SHP77 (cell line): ENCODE measurements around the gene ACAA1.

Source experiments
- DNase-seq, 2 experiments: peaks; one replicate each; lab custom pipeline; 2025; lab: John Stamatoyannopoulos, UW

Gene ACAA1

GRCh38 chr3:38118421-38119247, 18.3 kb downstream of the ACAA1 start:
- no peak for DNase-seq

- DNase-seq: peak; percentile 39 to 44
Observed at GRCh38 chr3:38117748-38118420, 19.0 kb downstream of the ACAA1 start.

GRCh38 chr3:38117163-38117716, 19.7 kb downstream of the ACAA1 start:
- DNase-seq: no peak

GRCh38 chr3:38116471-38117162, 20.3 kb downstream of the ACAA1 start:
- no peak for DNase-seq

- no peak for DNase-seq
Observed at GRCh38 chr3:38115645-38116427, 21.1 kb downstream of the ACAA1 start.

GRCh38 chr3:38114875-38115644, 21.9 kb downstream of the ACAA1 start:
- no peak for DNase-seq

- no peak for DNase-seq
Observed at GRCh38 chr3:38114052-38114874, 22.7 kb downstream of the ACAA1 start.

- DNase-seq: no peak
Observed at GRCh38 chr3:38112378-38112761, 24.6 kb downstream of the ACAA1 start.

- DNase-seq: peak in 1 of 2 experiments; percentile 4
Observed at GRCh38 chr3:38111696-38112377, 25.1 kb downstream of the ACAA1 start.

- no peak for DNase-seq
Observed at GRCh38 chr3:38111201-38111600, 25.7 kb downstream of the ACAA1 start.

- DNase-seq: no peak
Observed at GRCh38 chr3:38110314-38111050, 26.4 kb downstream of the ACAA1 start.

- no peak for DNase-seq
Observed at GRCh38 chr3:38109580-38110313, 27.2 kb downstream of the ACAA1 start.

- DNase-seq: no peak
Observed at GRCh38 chr3:38108649-38109579, 28.0 kb downstream of the ACAA1 start.

- DNase-seq: no peak
Observed at GRCh38 chr3:38107911-38108648, 28.8 kb downstream of the ACAA1 start.

- DNase-seq: no peak
Observed at GRCh38 chr3:38105525-38105924, 31.4 kb downstream of the ACAA1 start.

GRCh38 chr3:38102444-38102814, 34.5 kb downstream of the ACAA1 start:
- DNase-seq: no peak
